PC-3 (cell line): ENCODE data around the gene DPAGT1.

ENCODE experiments used
- CTCF ChIP-seq: fragments of 300-600 bp; sonication (generic); conservative IDR thresholded peaks from 2 replicates; pipeline ENCODE4 v1.5.1; 2017; ENCODE audit warnings: antibody characterized with exemption, low read depth, mild to moderate bottlenecking, low read length
- EZH2 ChIP-seq: fragments of 300-600 bp; sonication (generic); IDR thresholded peaks from one replicate; pipeline ENCODE4 v1.6.1; 2017; ENCODE audit warnings: antibody characterized with exemption, mild to moderate bottlenecking, low read length; ENCODE audit not compliant: unreplicated experiment
- EZH2phosphoT487 ChIP-seq: fragments of 300-600 bp; sonication (generic); IDR thresholded peaks from 2 replicates; pipeline ENCODE4 v1.6.1; 2018; ENCODE audit warnings: mild to moderate bottlenecking, antibody characterized with exemption, low read length, borderline replicate concordance

- TF ChIP-seq CTCF (no peak), EZH2 (no peak), EZH2phosphoT487 (no peak)
These were observed 19.6 kb upstream of the DPAGT1 start, which contains the start of gene HINFP for GRCh38 chr11:119121008-119121810.
